Adrenal gland (tissue), 12 donors: ENCODE results near the gene DNAJB5. TPM values are rescaled to one million over a fixed set of nuclear protein-coding genes. Genes with fewer than 3 reads are reported as not detected.

Experiments used
- DNase-seq, 7 donors: peaks; one replicate each; pipeline ENCODE4 v3.0.0-alpha.2; 2019 to 2020
- H3K27ac ChIP-seq, 5 donors: fragments of 200-600 bp; sonication (generic) in 4 of 5; 1 replicate in 3 of 5; 2 replicates in 2 of 5; pipeline versions ENCODE4 v1.5.1 to v1.8.0; 2016 to 2020; ENCODE audit warnings: mild to moderate bottlenecking in 1 of 5
- H3K27me3 ChIP-seq: fragments of 200-600 bp; 2 replicates; pipeline ENCODE4 v1.8.0; 2021
- H3K36me3 ChIP-seq, 2 donors: fragments of 200-600 bp; replicated peaks in 1 of 2; 1 replicate in 1 of 2; 2 replicates in 1 of 2; pipeline versions ENCODE4 v1.5.1 to v1.8.0; 2018 to 2022
- H3K4me1 ChIP-seq, 2 donors: fragments of 200-600 bp; replicated peaks in 1 of 2; 1 replicate in 1 of 2; 2 replicates in 1 of 2; pipeline versions ENCODE4 v1.5.1 to v1.8.0; 2018 to 2021
- H3K4me3 ChIP-seq, 4 donors: fragments of 200-600 bp; sonication (generic) in 3 of 4; one replicate each; pipeline ENCODE4 v1.5.1; 2016 to 2018
- H3K9me3 ChIP-seq, 3 donors: fragments of 200-600 bp; sonication (generic) in 1 of 3; replicated peaks in 1 of 3; 1 replicate in 2 of 3; 2 replicates in 1 of 3; pipeline versions ENCODE4 v1.5.1 to v1.8.0; 2016 to 2021
- CTCF ChIP-seq, 6 experiments: fragments of 450-650 bp in 4 of 6; fragments of 200-600 bp in 2 of 6; sonication (generic) in 1 of 6; IDR thresholded peaks; 1 replicate in 5 of 6; 2 replicates in 1 of 6; pipeline versions ENCODE4 v1.5.1 to v1.8.0; 2016 to 2021; ENCODE audit warnings: antibody characterized with exemption in 6 of 6, mild to moderate bottlenecking in 2 of 6, moderate library complexity in 1 of 6
- POLR2A ChIP-seq, 2 donors: fragments of 450-650 bp; IDR thresholded peaks; one replicate each; pipeline ENCODE4 v1.6.1; 2017; ENCODE audit warnings: antibody characterized with exemption in 2 of 2, mild to moderate bottlenecking in 2 of 2, moderate library complexity in 1 of 2
- WGBS, 4 donors: extraction: QIAGEN DNeasy Blood & Tissue Kit in 2 of 4; methylation state at CpG; one replicate each; pipeline versions ENCODE4 v1.1.5 to v1.1.7; 2013 to 2017; 5-methylcytosine and 5-hydroxymethylcytosine counted together
- intact Hi-C, 2 donors: fragments of 100-400 bp; cut with DNase I; formaldehyde crosslinking; loops; one replicate each; pipeline versions ENCODE4 v1.14.1 to v1.15.0; 2022 to 2023
- polyA plus RNA-seq, 3 donors: library from polyadenylated mRNA; stranded (reverse); fragments of 200-250 nt in 2 of 3; fragments of 350-450 nt in 1 of 3; fragmentation: Illumina TruSeq in 1 of 3; extraction: RNeasy Lipid Tissue Mini Kit (QIAGEN cat#74804) in 1 of 3; gene quantifications; one replicate each; pipeline ENCODE4 v1.2.3, GENCODE V29; 2013 to 2014
- total RNA-seq, 9 donors: library from RNA; depleted of rRNA in 4 of 9; stranded (reverse); fragments of >200 nt in 4 of 9; fragments of 120-200 nt in 1 of 9; fragmentation: NEBNext Ultra II Directional in 1 of 9; extraction: Animal tissue kit (Norgen Biotek cat#: 25700) in 1 of 9; gene quantifications; one replicate each; pipeline versions ENCODE4 v1.1.0 to v1.2.4, GENCODE V29; 2013 to 2023
- donor health status: healthy with polysubstance abuse.
- donor health status: Bipolar disorder and iron deficiency.
- donor health status: DM: yes; HTN: yes; CAD: no.
- donor health status: DM: no; HTN: no; CAD: no.
- donor health status: DM: no; HTN: no; CAD: no.
- donor health status: DM: yes; HTN: yes; CAD: no.

Gene DNAJB5
- total and polyA plus RNA-seq, 12 donors, result 6.2 to 22.4 (median 14.1) TPM

GRCh38 chr9:34956648-34957047 lies 32.9 kb upstream of the DNAJB5 start:
- Histone ChIP-seq H3K36me3 (no peaks in the 10 kb centered on the region), H3K27ac (no peak overlapping the region), H3K9me3 (no peaks in the 10 kb centered on the region), H3K4me3 (no peak overlapping the region), H3K27me3 (peaks cover 6% of the 10 kb centered on the region), H3K4me1 (peaks cover 4 to 7% of the 10 kb centered on the region in 2 donors)
- no peak for DNase-seq
- no peak for TF ChIP-seq POLR2A (IDR thresholded peaks at IDR 0.05)
- WGBS, 4 donors, result 77 to 80% (median 78%) methylated on average over 4 of the region's 4 CpGs
- intact Hi-C loops, result no loop called here

GRCh38 chr9:34957492-34958410 lies 31.8 kb upstream of the DNAJB5 start, which contains the start of gene PHF24:
Gene PHF24, plus strand, starts transcription at chr9:34958285. Its CDS starts 13,014 bp downstream, at chr9:34971299.
- DNase-seq, result peak in 2 of 7 donors; percentile 22
- Histone ChIP-seq H3K27ac (no peak within 1 kb of the TSS), H3K36me3 (no peaks in the 10 kb centered on the region), H3K27me3 (peaks cover 6% of the 10 kb centered on the region), H3K4me3 (peak within 1 kb of the TSS in 1 of 4 donors; percentile 62), H3K9me3 (no peaks in the 10 kb centered on the region), H3K4me1 (peaks cover 4 to 7% of the 10 kb centered on the region in 2 donors)
- no peak for TF ChIP-seq POLR2A (IDR thresholded peaks at IDR 0.05)
- TF ChIP-seq CTCF (IDR thresholded peaks at IDR 0.05), result peak in 1 of 6 experiments; percentile 17
- 2 to 13% (median 8%) methylated on average over 6 to 97 of the region's 116 CpGs for WGBS, 4 donors
- intact Hi-C loops, result no loop called here

GRCh38 chr9:34958411-34958982 lies 31.0 kb upstream of the DNAJB5 start:
- no peak for DNase-seq
- Histone ChIP-seq H3K27ac (no peak overlapping the region), H3K4me1 (peaks cover 4 to 7% of the 10 kb centered on the region in 2 donors), H3K9me3 (no peaks in the 10 kb centered on the region), H3K27me3 (peaks cover 11% of the 10 kb centered on the region), H3K36me3 (no peaks in the 10 kb centered on the region), H3K4me3 (peak overlapping the region in 1 of 4 donors; percentile 62)
- 11 to 24% (median 13%) methylated on average over 2 to 21 of the region's 21 CpGs for WGBS, 4 donors
- intact Hi-C loops, result no loop called here
- TF ChIP-seq CTCF (IDR thresholded peaks at IDR 0.05), result no peak
- TF ChIP-seq POLR2A (IDR thresholded peaks at IDR 0.05), result no peak

DNA sequence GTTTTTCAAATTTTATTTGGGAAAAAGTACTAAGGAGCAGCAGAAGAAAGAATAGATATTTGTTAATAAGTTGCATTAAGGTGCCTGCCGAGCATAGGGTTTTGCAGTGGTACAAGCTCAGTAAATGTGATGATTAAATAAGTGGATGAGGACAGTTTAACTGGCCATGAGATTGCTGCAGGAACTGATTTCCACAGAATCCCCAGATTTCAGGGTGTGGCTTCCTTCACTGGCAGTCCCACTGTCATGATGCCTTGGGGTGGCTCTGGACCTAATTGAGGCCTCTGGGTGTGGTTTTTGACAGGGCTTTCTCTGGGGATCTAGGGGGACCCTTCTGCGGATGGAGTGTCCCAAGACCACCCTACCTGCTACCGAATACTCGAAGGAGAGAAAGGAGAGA lies 30.1 kb upstream of the DNAJB5 start:
- H3K9me3 ChIP-seq, result no peaks in the 10 kb centered on the region
- no peak overlapping the region for H3K27ac ChIP-seq
- no peak overlapping the region for H3K4me3 ChIP-seq
- peaks cover 4 to 7% of the 10 kb centered on the region in 2 donors for H3K4me1 ChIP-seq
- peaks cover 12% of the 10 kb centered on the region for H3K27me3 ChIP-seq
- 84 to 94% (median 90%) methylated on average over 4 of the region's 4 CpGs for WGBS, 4 donors
- no peak for DNase-seq
- no peak for TF ChIP-seq POLR2A (IDR thresholded peaks at IDR 0.05)
- no peak for TF ChIP-seq CTCF (IDR thresholded peaks at IDR 0.05)
- no peaks in the 10 kb centered on the region for H3K36me3 ChIP-seq
- intact Hi-C loops, result no loop called here
